GM23248 (cell line): Measurements from ENCODE around the gene RNF138. TPM values are rescaled to one million over a fixed set of nuclear protein-coding genes. Genes with fewer than 3 reads are reported as not detected.

Experiments used
- DNase-seq: peaks from one replicate; pipeline ENCODE4 v3.0.0-alpha.2; 2015
- H2AFZ ChIP-seq: fragments of 200-600 bp; sonication (generic); 2 replicates; pipeline ENCODE4 v1.6.1; 2016; ENCODE audit warnings: antibody characterized with exemption
- H3F3A ChIP-seq: fragments of 200-600 bp; sonication (generic); 2 replicates; pipeline ENCODE4 v1.6.1; 2016; ENCODE audit warnings: mild to moderate bottlenecking, antibody characterized with exemption, mixed run types; ENCODE audit not compliant: insufficient read depth
- H3K27ac ChIP-seq: fragments of 200-600 bp; sonication (generic); 2 replicates; pipeline ENCODE4 v1.5.1; 2016; ENCODE audit warnings: mild to moderate bottlenecking
- H3K27me3 ChIP-seq: fragments of 200-600 bp; sonication (generic); replicated peaks from 2 replicates; pipeline ENCODE4 v1.6.1; 2016; ENCODE audit warnings: mild to moderate bottlenecking; ENCODE audit not compliant: insufficient read depth
- H3K36me3 ChIP-seq: fragments of 200-600 bp; sonication (generic); 2 replicates; pipeline ENCODE4 v1.6.1; 2016; ENCODE audit warnings: low read depth, mild to moderate bottlenecking
- H3K4me1 ChIP-seq: fragments of 200-600 bp; sonication (generic); 2 replicates; pipeline ENCODE4 v1.6.1; 2016; ENCODE audit warnings: mild to moderate bottlenecking; ENCODE audit not compliant: insufficient read depth
- H3K4me2 ChIP-seq: fragments of 200-600 bp; sonication (generic); one replicate; pipeline ENCODE4 v1.6.1; 2016; ENCODE audit warnings: mild to moderate bottlenecking; ENCODE audit not compliant: unreplicated experiment
- H3K4me3 ChIP-seq: fragments of 200-600 bp; sonication (generic); 2 replicates; pipeline ENCODE4 v1.5.1; 2016; ENCODE audit warnings: mild to moderate bottlenecking
- H3K79me2 ChIP-seq: fragments of 200-600 bp; sonication (generic); 2 replicates; pipeline ENCODE4 v1.6.1; 2016; ENCODE audit warnings: mild to moderate bottlenecking; ENCODE audit not compliant: insufficient read depth
- H3K9ac ChIP-seq: fragments of 200-600 bp; sonication (generic); 2 replicates; pipeline ENCODE4 v1.6.1; 2016; ENCODE audit warnings: mild to moderate bottlenecking
- H3K9me2 ChIP-seq: fragments of 200-600 bp; sonication (generic); 2 replicates; pipeline ENCODE4 v1.6.1; 2016; ENCODE audit warnings: mixed run types, mild to moderate bottlenecking, moderate library complexity; ENCODE audit not compliant: insufficient read depth
- H3K9me3 ChIP-seq: fragments of 200-600 bp; sonication (generic); one replicate; pipeline ENCODE4 v1.6.1; 2017; ENCODE audit warnings: low read depth
- H4K20me1 ChIP-seq: fragments of 200-600 bp; sonication (generic); 2 replicates; pipeline ENCODE4 v1.6.0; 2016; ENCODE audit not compliant: insufficient read depth
- EZH2 ChIP-seq: fragments of 200-600 bp; sonication (generic); IDR thresholded peaks from 2 replicates; pipeline ENCODE4 v1.6.1; 2018; ENCODE audit warnings: antibody characterized with exemption, mild to moderate bottlenecking; ENCODE audit not compliant: insufficient read depth, poor library complexity, severe bottlenecking
- EZH2phosphoT487 ChIP-seq: fragments of 200-600 bp; sonication (generic); IDR thresholded peaks from 2 replicates; pipeline ENCODE4 v1.6.1; 2018; ENCODE audit warnings: antibody characterized with exemption, moderate library complexity, mild to moderate bottlenecking, low read depth; ENCODE audit not compliant: insufficient read depth
- WGBS, 2 experiments: methylation state at CpG; one replicate each; pipeline ENCODE4 v1.1.6; 2015 to 2017; ENCODE audit warnings: low lambda C conversion rate in 2 of 2, low coverage in 1 of 2; ENCODE audit errors: missing lambda C conversion rate in 2 of 2; 5-methylcytosine and 5-hydroxymethylcytosine counted together
- in situ Hi-C: fragments of 300-500 bp; cut with MboI; formaldehyde crosslinking; loops from 2 replicates; pipeline ENCODE4 v1.15.0; 2020
- polyA plus RNA-seq: library from polyadenylated mRNA; unstranded; fragments of >200 nt; fragmentation: Nextera tagmentation; extraction: Ambion mirVana; gene quantifications from 2 replicates; pipeline ENCODE4 v1.2.1, GENCODE V29; 2016
- total RNA-seq: library from RNA; depleted of rRNA; stranded (reverse); fragments of >200 nt; shearing (Covaris generic); gene quantifications from 2 replicates; pipeline ENCODE4 v1.2.3, GENCODE V29; 2014; rRNA removed

The RNF138 gene
- 14.4 and 26.4 TPM in 2 replicates for total RNA-seq
- polyA plus RNA-seq = 15.4 and 19.6 TPM in 2 replicates

- Histone ChIP-seq H3K36me3 (no peaks in the 10 kb centered on the region), H3K9me3 (no peaks in the 10 kb centered on the region), H3K9me2 (no peaks in the 10 kb centered on the region), H3K4me3 (peak within 1 kb of the TSS; percentile 92), H3K27me3 (no peaks in the 10 kb centered on the region), H3K79me2 (peaks cover 39% of the 10 kb centered on the region), H4K20me1 (no peaks in the 10 kb centered on the region), H3K27ac (peak within 1 kb of the TSS; percentile 98), H3K4me1 (peaks cover 18% of the 10 kb centered on the region), H3K4me2 (peak within 1 kb of the TSS; percentile 94), H3F3A (peaks cover 18% of the 10 kb centered on the region), H2AFZ (peak within 1 kb of the TSS; percentile 91), H3K9ac (peak within 1 kb of the TSS; percentile 97)
- TF ChIP-seq EZH2 (no peak), EZH2phosphoT487 (no peak)
- DNase-seq = peak; percentile 91
- WGBS, 2 experiments = 1% methylated on average over 45 to 74 of the region's 75 CpGs
- in situ Hi-C loops = no loop called here
Observed at GRCh38 chr18:32091724-32092421, at the start of gene RNF138. RNF138 (plus strand) TSS chr18:32091874; CDS start chr18:32092777, 903 bp downstream.

- H2AFZ ChIP-seq = no peak overlapping the region
- TF ChIP-seq EZH2 = no peak
- TF ChIP-seq EZH2phosphoT487 = no peak
- H3K4me1 ChIP-seq = no peaks in the 10 kb centered on the region
- H3K36me3 ChIP-seq = no peaks in the 10 kb centered on the region
- no peaks in the 10 kb centered on the region for H3K9me2 ChIP-seq
- no peaks in the 10 kb centered on the region for H3K79me2 ChIP-seq
- no peaks in the 10 kb centered on the region for H3K27me3 ChIP-seq
- no peak overlapping the region for H3K4me2 ChIP-seq
- H3K27ac ChIP-seq = no peak overlapping the region
- no peaks in the 10 kb centered on the region for H3F3A ChIP-seq
- H3K9ac ChIP-seq = no peak overlapping the region
- no peak for DNase-seq
- in situ Hi-C loops = no loop called here
- no peak overlapping the region for H3K4me3 ChIP-seq
- H4K20me1 ChIP-seq = no peaks in the 10 kb centered on the region
- H3K9me3 ChIP-seq = no peaks in the 10 kb centered on the region
Observed at GRCh38 chr18:32042337-32042736, 49.3 kb upstream of the RNF138 start.

- Histone ChIP-seq H3K9ac (no peak overlapping the region), H2AFZ (peak overlapping the region; percentile 53; the same call in 1 of the 2 replicates), H3K4me3 (no peak overlapping the region), H3K9me3 (no peaks in the 10 kb centered on the region), H3K9me2 (no peaks in the 10 kb centered on the region), H4K20me1 (no peaks in the 10 kb centered on the region), H3K36me3 (no peaks in the 10 kb centered on the region), H3K27me3 (no peaks in the 10 kb centered on the region), H3K79me2 (no peaks in the 10 kb centered on the region), H3K27ac (no peak overlapping the region), H3F3A (no peaks in the 10 kb centered on the region), H3K4me1 (peaks cover 8% of the 10 kb centered on the region), H3K4me2 (no peak overlapping the region)
- WGBS, 2 experiments = 50 to 54% methylated on average over 4 of the region's 4 CpGs
- TF ChIP-seq EZH2phosphoT487 (no peak), EZH2 (no peak)
- DNase-seq = peak; percentile 86
- in situ Hi-C loops = no loop called here
Observed at GRCh38 chr18:32048507-32049091, 43.1 kb upstream of the RNF138 start.

- no peaks in the 10 kb centered on the region for H3F3A ChIP-seq
- no peaks in the 10 kb centered on the region for H4K20me1 ChIP-seq
- no peak overlapping the region for H3K4me2 ChIP-seq
- H3K4me3 ChIP-seq = no peak overlapping the region
- no peaks in the 10 kb centered on the region for H3K9me2 ChIP-seq
- TF ChIP-seq EZH2phosphoT487 (no peak), EZH2 (no peak)
- peak; percentile 20 for DNase-seq
- H3K27me3 ChIP-seq = no peaks in the 10 kb centered on the region
- no peaks in the 10 kb centered on the region for H3K36me3 ChIP-seq
- in situ Hi-C loops = no loop called here
- H2AFZ ChIP-seq = no peak overlapping the region
- no peaks in the 10 kb centered on the region for H3K9me3 ChIP-seq
- H3K4me1 ChIP-seq = peaks cover 8% of the 10 kb centered on the region
- H3K79me2 ChIP-seq = no peaks in the 10 kb centered on the region
- H3K27ac ChIP-seq = no peak overlapping the region
- WGBS, 2 experiments = 99 to 100% methylated on average over 1 to 3 of the region's 3 CpGs
- no peak overlapping the region for H3K9ac ChIP-seq
Observed at GRCh38 chr18:32049393-32050171, 42.1 kb upstream of the RNF138 start.
